Activated effector memory CD4-positive, alpha-beta T cell treated with anti-CD3 and anti-CD28 coated beads, Interleukin-2, amount 50 U/mL, for 16 hours (primary cell): ENCODE measurements around the gene GNAZ.
A peak's percentile ranks its signal among the peaks of the same experiment; 100 is the strongest.

Source experiments
- DNase-seq: peaks from one replicate; pipeline ENCODE4 v3.0.0-alpha.2; 2020

The GNAZ gene

GRCh38 chr22:23140385-23140784, 70.1 kb downstream of the GNAZ start:
- no peak for DNase-seq

DNA sequence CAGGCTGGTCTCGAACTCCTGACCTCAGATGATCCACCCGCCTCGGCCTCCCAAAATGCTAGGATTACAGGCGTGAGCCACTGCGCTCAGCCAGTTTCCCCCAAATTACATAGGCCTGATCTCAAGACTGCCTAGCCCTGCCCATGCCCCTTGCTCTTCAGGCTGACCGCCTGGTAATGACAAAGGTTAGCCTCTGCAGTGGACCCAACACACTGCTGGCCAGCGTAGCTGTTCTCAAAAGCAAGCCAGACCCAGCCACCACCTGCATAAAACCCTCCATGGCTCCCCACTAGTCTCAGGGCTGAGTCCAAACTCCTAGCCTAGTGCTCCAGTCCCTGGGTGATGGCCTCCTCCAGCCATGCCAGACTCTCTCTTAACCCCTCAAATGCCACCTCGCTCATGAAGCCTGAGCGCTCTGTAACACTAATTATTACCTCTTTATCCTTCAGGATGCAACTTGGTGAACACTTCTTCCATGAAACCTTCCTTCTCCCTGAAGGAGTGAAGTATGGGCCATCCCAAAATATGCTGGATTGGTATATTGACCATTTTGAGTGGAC, 72.3 kb downstream of the GNAZ start:
- no peak for DNase-seq

DNA sequence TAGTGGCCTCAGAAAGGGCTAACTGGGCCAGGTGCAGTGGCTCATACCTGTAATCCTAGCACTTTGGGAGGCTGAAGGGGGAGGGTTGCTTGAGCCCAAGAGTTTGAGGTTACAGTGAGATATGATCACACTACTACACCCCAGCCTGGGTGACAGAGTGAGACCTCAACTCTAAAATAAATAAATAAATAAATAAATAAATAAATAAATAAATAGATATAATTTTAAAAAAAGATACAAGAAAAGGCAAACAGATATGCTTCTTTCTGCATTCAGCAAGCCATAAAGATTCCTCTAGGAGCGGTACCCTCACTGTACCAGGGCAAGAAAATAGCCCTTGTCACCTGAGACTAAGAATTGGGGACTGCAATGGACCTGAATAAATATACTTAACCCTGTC, 72.8 kb downstream of the GNAZ start:
- no peak for DNase-seq

GRCh38 chr22:23144432-23144831, 74.1 kb downstream of the GNAZ start:
- no peak for DNase-seq

DNA sequence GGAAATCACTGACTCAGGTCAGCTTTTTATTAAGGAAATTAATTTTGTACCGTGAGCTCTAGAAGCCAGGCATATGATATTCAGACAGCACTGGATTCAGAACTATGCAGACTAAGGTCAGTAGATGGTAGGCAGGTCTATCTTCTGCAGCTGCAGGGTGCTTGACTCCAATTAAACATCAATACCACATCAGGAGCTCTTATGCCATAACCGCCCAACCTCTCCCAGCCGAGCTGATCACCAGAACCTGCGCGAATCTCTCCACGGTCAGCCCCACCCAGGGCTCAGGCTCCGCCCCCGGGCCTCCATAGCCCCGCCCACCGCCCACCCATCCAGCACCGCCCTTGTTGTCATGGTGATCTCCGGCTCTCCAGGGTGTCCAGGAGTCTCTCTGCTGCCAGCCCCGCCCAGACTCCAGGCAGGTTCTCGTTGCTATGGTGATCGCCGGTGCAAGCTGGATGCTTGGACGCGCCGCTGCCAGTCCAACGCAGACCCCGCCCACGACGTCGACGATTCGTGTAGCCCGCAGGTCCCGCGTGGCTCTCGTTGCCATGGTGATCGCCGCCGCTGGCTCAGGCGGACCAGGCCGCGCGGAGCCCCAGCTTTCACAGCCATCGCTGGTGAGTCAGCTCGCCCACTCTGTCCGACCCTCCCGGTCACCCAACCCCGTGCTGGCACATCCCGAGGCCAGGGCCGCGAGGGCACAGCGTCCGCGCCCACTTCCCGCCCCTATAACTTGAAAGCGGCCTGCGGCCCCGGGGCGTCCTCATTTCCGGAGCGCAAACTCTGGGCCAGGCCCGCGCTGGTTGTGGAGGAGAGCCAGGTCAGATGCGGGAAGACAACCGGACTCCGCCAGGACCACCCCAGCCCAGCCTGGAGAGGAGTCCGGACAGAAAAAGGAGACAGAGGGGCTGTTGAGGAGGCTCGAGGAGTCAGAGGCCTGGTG, 74.9 kb downstream of the GNAZ start, which contains the start of gene RAB36:
Gene RAB36 (plus strand): TSS at position 546 of the 946 bp plus-strand sequence. CDS start 1,140 bp downstream, outside the sequence.
- peak; percentile 95 for DNase-seq

- no peak for DNase-seq
Measured at GRCh38 chr22:23145878-23146470, 75.7 kb downstream of the GNAZ start.

- no peak for DNase-seq
Measured at GRCh38 chr22:23146478-23147205, 76.3 kb downstream of the GNAZ start.

GRCh38 chr22:23147617-23148387, 77.5 kb downstream of the GNAZ start:
- no peak for DNase-seq

GRCh38 chr22:23149743-23150238, 79.5 kb downstream of the GNAZ start:
- DNase-seq, result no peak

- no peak for DNase-seq
Measured at GRCh38 chr22:23150762-23151161, 80.4 kb downstream of the GNAZ start.

DNA sequence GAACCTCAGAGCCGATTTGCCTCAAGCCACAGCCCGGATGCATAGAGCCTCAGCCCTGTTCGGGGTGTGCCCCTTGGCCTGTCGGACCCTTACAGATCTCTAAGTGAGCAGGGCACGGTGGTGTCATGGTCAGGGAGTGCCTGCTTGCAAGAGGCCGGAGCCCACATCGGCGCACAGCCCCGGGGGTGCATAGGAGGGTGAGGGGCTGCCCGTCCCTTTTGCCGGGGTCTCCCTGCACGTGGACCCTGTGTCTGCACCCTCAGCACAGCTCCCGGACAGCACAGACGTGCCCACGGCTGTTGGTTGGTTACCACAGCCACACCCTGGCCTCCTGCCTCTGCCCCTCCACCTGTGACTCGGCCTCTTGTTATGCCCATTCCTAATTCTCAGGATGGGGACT, 81.5 kb downstream of the GNAZ start:
- DNase-seq, result no peak

GRCh38 chr22:23152238-23153114, 82.2 kb downstream of the GNAZ start:
- DNase-seq, result no peak

DNA sequence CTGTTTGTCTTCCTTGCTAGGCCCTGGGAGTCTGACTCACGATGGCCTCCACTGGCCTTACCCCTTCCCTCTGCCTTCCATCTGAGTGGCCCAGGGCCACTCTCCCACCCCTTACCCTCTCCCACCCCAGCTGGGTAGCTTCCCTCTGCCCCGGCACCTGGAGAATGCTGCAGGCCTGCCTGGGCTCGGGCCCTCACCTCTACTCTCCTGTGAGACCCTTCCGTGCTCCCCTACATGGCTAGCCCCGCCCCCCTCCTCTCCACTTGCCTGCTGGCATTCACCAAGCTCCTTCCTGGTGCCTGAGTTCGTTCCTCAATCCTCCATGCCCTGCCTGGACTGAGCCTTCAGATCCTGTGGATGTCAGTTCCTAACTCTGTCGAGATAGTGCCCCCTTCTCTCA, 83.7 kb downstream of the GNAZ start:
- DNase-seq, result no peak

- DNase-seq, result no peak
Measured at GRCh38 chr22:23154461-23154860, 84.1 kb downstream of the GNAZ start.

GRCh38 chr22:23155143-23155542, 84.8 kb downstream of the GNAZ start:
- DNase-seq, result no peak

DNA sequence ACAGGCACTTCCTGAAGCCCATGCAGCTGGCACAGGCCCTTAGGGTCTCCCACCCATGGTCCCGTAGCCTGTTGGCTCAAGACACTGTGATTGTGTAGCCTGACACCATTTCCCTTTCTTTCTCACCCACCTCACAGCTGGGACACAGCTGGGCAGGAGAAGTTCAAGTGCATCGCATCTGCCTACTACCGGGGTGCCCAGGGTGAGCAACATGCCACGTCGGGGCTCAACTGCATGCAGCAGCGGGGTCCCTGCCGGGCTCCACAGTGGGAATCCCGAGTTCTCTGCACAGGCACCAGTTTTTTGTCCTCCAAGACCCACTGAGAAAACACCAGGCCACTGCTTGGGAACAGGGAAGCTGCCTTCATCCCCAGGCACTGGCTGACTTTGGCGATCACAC, 85.5 kb downstream of the GNAZ start:
- DNase-seq, result no peak

- DNase-seq, result no peak
Measured at GRCh38 chr22:23156286-23156685, 86.0 kb downstream of the GNAZ start.

GRCh38 chr22:23157560-23158515, 87.5 kb downstream of the GNAZ start:
- no peak for DNase-seq

- DNase-seq, result no peak
Measured at GRCh38 chr22:23158516-23159290, 88.4 kb downstream of the GNAZ start.
